ENCODE measurements around the gene PRDM2. TPM values are rescaled to one million over a fixed set of nuclear protein-coding genes. Genes with fewer than 3 reads are reported as not detected.

The PRDM2 gene
- polyA plus RNA-seq, 6 donors from 2014 or later = 18.4 to 49.1 (median 35.3) TPM

DNA sequence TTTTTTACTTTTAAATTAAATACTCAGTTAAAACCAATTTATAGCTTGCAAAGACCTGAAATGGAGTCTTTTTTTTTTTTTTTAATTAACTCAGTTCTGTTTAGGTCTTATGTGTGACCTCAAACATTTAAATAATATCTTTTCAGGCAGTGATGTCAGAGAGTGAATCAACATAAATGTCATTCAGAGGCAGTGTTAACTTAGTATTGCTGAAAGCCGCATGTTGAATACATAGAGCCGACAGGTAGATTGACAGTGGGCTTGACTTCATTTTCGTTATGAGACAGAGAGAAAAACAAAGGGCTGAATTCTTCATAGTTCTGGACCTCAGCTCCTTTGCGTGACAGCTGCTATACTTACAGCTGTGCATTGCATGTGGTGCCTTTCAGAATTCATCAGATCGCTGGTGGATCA lies 51.5 kb downstream of the PRDM2 start:
- Mint-ChIP-seq H3K9me3 (no peaks in the 10 kb centered on the region), H3K36me3 (peaks cover 7 to 13% of the 10 kb centered on the region in 2 donors), H3K4me1 (peaks cover 55 to 80% (median 62%) of the 10 kb centered on the region in 3 donors), H3K27ac (peak overlapping the region in 2 of 6 donors; percentile 64 to 96), H3K4me3 (peak overlapping the region in 6 of 8 donors; percentile 24 to 98 (median 74)), H3K27me3 (no peaks in the 10 kb centered on the region)
- no peak for ATAC-seq (ENCODE audit: low read depth in 2 of 2)
- no peak for DNase-seq

DNA sequence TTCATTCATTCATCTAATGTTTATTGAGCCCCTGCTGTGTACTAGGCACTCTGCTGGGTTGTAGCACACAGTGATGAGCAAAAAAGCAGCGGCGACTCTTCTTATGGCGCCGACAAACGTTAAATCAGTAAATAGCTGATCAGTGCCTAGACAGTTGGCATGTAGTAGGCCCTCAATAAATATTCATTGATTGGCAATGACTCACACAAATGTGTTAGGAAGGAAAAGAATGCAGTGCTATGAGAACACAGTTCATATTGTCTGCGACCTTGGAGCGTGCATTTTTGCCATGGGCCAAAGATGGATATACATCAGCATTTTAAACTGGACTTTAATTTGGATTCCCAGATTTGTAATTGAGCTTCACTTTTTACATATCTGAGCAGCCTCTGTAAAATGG lies 52.0 kb downstream of the PRDM2 start:
- H3K27me3 Mint-ChIP-seq = no peaks in the 10 kb centered on the region
- H3K4me1 Mint-ChIP-seq = peaks cover 60 to 82% (median 68%) of the 10 kb centered on the region in 3 donors
- no peak for DNase-seq
- H3K9me3 Mint-ChIP-seq = no peaks in the 10 kb centered on the region
- peaks cover 7 to 13% of the 10 kb centered on the region in 2 donors for H3K36me3 Mint-ChIP-seq
- peak overlapping the region in 2 of 6 donors; percentile 42 to 71 for H3K27ac Mint-ChIP-seq
- H3K4me3 Mint-ChIP-seq = peak overlapping the region in 5 of 8 donors; percentile 6 to 98 (median 28)
- no peak for ATAC-seq (ENCODE audit: low read depth in 2 of 2)

DNA sequence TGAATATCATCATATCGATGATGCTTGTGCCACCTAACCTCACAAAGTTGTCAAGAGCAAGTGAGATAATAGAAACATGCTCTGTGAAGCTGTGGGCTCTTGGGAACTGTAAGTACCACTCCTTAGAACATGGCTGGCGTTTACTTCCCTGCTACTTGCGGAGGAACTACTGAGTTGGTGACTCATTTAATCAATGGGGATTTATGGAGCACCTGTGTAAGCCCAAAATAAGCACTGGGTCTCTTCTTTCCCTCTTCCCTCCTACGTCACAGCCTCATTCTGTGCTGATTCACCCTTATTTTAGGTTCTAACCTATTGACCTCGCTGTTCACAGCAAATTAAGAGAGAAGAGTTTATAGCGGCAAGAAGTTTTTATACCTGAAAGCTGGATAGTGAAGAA lies 52.9 kb downstream of the PRDM2 start:
- ATAC-seq (ENCODE audit: low read depth in 2 of 2) = no peak
- Mint-ChIP-seq H3K36me3 (peaks cover 7 to 13% of the 10 kb centered on the region in 2 donors), H3K27ac (peak overlapping the region in 5 of 6 donors; percentile 5 to 71 (median 60)), H3K27me3 (no peaks in the 10 kb centered on the region), H3K4me1 (peaks cover 65 to 83% (median 76%) of the 10 kb centered on the region in 3 donors), H3K9me3 (no peaks in the 10 kb centered on the region), H3K4me3 (peak overlapping the region in 4 of 8 donors; percentile 3 to 70 (median 34))
- DNase-seq = no peak

DNA sequence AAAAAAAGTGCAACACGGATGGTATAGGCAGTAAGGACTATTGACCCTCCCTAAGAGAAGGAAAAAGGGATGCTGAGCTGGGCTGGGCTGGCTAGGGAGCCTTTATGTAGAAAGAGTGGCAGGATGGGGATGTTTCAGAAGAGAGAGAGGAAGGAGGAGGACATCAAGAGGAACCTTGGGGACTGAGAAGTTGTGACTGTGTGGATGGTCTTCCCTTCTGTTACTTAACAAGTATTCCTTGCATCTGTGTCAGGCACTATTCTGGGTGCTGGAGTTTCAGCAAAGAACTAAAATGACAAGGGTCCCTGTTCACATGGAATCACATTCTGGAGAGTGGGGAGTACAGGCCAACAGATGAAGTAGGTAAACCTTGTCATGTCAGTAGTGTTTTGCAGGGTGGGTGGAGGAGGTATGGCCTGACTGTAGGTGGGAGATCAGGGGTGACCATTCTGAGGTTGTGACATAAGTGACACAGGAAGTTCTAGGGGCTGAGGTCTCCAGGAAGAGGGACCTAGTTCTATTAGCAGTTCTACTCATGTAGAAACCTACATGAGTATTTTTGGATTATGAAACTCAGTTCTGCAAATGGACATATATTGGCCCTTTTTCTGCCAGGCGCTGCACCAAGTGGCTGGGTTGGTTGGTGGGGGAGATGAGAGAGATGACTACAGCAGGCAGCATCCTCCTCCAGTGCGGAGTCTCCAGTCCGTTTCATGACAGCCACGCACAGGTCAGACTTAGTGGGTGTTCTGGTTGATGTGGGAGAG lies 53.8 kb downstream of the PRDM2 start:
- DNase-seq = no peak
- Mint-ChIP-seq H3K36me3 (peaks cover 7 to 13% of the 10 kb centered on the region in 2 donors), H3K4me3 (peak overlapping the region; percentile 9 to 84 (median 44)), H3K27me3 (no peaks in the 10 kb centered on the region), H3K9me3 (no peaks in the 10 kb centered on the region), H3K27ac (peak overlapping the region; percentile 25 to 71 (median 64)), H3K4me1 (peaks cover 60 to 79% (median 72%) of the 10 kb centered on the region in 3 donors)
- ATAC-seq (ENCODE audit: low read depth in 2 of 2) = no peak

DNA sequence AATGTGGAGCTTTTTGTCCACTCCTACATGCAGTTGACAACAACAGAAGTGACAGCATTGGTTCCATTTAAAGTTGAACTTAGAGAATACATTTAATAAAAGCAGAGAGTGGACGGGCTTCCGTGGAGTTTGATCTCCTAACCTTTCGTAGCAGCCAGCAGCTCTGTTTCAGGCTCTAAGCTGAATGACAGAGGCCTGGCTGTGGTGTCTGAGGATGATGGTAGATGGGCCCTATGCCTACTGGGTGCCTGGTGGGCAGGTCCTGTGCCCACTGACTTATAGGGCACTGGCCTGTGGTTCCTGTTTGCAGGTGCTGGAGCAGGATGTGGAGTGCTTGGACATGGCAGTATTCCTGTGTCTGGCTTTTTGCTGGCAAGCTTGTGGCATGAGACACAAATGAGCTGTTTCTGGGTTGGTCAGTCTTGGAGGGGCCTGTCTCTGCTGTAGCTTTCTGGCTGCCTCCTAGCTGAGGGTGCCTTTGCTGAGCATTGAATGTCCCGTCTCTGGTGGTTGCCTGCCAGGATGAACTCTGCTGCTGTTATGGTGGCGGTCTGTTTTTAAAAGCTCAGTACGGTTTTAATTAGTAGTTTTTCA lies 54.6 kb downstream of the PRDM2 start:
- Mint-ChIP-seq H3K4me1 (peaks cover 61 to 86% (median 78%) of the 10 kb centered on the region in 3 donors), H3K9me3 (no peaks in the 10 kb centered on the region), H3K4me3 (peak overlapping the region in 5 of 8 donors; percentile 33 to 67 (median 40)), H3K27ac (peak overlapping the region in 4 of 6 donors; percentile 66 to 71 (median 70)), H3K27me3 (no peaks in the 10 kb centered on the region), H3K36me3 (peaks cover 7 to 13% of the 10 kb centered on the region in 2 donors)
- no peak for ATAC-seq (ENCODE audit: low read depth in 2 of 2)
- DNase-seq = no peak

DNA sequence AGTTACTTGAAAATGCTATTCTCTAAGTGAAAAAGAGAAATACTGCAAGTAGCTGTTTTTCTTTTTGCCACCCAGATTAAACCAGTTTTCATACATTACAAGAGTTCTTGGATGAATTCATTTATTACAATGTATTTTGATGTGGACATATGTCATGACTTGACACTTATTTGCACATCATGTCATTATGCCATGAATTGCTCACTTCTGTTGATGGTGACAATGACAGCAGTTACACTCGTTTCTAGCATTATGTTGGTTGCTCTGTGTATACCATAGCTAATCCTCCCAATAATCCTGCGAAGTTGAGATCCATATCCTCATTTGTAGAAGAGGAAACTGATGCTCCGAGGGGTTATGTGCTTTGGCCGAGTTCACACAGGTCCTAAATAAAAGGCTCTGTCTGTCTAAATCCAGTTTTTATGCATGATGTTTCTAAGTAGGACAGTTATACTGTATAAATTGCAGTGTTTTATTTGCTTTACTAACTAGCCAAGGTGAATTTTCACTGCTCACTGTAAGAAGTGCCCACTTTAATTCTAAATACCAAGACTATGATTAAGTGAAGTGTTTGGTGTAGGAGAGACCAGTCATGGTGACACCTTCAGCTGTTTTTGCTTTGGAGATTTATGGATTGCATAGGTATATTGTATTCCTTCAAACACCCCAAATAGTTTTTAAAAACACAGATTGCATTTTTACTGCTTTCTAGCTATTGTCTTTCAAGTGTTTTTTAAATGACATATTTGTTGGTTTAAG lies 56.7 kb downstream of the PRDM2 start:
- H3K4me3 Mint-ChIP-seq = peak overlapping the region in 5 of 8 donors; percentile 1 to 79 (median 21)
- H3K27ac Mint-ChIP-seq = peak overlapping the region in 2 of 6 donors; percentile 21 to 30
- peaks cover 7 to 13% of the 10 kb centered on the region in 2 donors for H3K36me3 Mint-ChIP-seq
- no peaks in the 10 kb centered on the region for H3K27me3 Mint-ChIP-seq
- no peak for DNase-seq
- peaks cover 55 to 89% (median 81%) of the 10 kb centered on the region in 3 donors for H3K4me1 Mint-ChIP-seq
- ATAC-seq (ENCODE audit: low read depth in 2 of 2) = no peak
- H3K9me3 Mint-ChIP-seq = no peaks in the 10 kb centered on the region

DNA sequence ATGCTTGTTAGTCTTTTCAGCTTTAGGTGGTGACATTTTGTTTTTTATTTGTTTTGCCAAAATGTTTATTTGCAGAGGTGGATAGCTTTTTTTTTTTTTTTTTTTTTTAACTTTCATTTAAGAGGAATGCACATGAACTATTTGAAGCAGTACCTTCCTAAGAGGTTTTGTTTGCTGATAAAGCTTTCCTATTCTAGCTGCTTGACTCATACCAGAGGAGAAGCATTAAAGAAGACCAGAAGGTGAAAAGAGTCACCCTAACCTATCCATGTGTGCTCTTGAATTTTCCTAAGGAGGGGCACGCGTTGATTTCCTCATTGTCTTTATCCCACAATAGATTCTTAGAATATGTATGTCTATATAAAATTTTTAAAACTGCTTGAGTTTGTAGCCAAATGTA lies 57.7 kb downstream of the PRDM2 start:
- Mint-ChIP-seq H3K27me3 (no peaks in the 10 kb centered on the region), H3K4me3 (peak overlapping the region in 4 of 8 donors; percentile 21 to 61 (median 43)), H3K9me3 (no peaks in the 10 kb centered on the region), H3K27ac (peak overlapping the region in 2 of 6 donors; percentile 29 to 62), H3K36me3 (peaks cover 7 to 10% of the 10 kb centered on the region in 2 donors), H3K4me1 (peaks cover 54 to 89% (median 81%) of the 10 kb centered on the region in 3 donors)
- ATAC-seq (ENCODE audit: low read depth in 2 of 2) (no peak), DNase-seq (no peak)

DNA sequence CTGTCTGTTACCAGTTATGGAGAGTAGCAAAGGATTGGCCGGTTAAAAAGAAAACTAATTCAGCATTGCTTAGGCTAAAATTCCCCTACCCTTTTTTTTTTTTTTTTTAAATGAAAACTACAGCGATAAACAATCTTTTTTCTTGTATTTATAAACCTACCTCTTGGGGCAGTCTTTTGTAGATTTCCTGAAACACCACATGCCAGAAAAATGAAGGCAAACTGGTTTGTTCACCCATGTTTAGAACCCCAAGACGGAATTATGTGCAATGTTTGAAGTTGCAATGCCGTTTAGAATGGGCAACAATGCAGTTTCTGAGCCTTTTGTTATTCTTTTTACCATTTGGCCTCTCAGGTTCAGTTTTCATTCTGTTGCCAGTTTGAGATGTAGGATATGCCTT lies 59.1 kb downstream of the PRDM2 start:
- H3K9me3 Mint-ChIP-seq = no peaks in the 10 kb centered on the region
- peak; percentile 34 for ATAC-seq (ENCODE audit: low read depth in 2 of 2)
- H3K27ac Mint-ChIP-seq = peak overlapping the region in 1 of 6 donors; percentile 62
- peaks cover 0 to 6% of the 10 kb centered on the region in 2 donors for H3K36me3 Mint-ChIP-seq
- H3K4me1 Mint-ChIP-seq = peaks cover 52 to 89% (median 81%) of the 10 kb centered on the region in 3 donors
- H3K27me3 Mint-ChIP-seq = no peaks in the 10 kb centered on the region
- DNase-seq = no peak
- no peak overlapping the region for H3K4me3 Mint-ChIP-seq

DNA sequence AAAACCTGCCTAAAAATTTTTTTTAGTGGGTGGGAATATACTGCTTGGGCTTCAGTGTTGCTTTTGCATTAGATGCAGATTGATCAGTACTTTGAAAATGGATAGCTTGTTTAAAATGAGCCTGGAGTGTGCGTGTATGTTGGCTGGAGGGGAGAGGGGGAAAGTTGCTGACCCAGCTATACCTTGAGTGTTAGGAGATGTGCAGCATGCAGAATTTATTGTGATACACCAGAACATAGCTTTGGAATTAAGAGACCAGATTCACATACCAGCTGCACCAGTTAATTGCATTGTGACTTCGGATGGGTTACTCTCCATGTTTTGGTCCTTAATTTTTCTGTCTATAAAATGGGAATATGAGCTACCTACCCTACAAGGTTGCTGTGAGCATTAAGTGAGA lies 60.4 kb downstream of the PRDM2 start:
- H3K4me3 Mint-ChIP-seq = peak overlapping the region in 2 of 8 donors; percentile 21 to 34
- peaks cover 0 to 7% of the 10 kb centered on the region in 2 donors for H3K36me3 Mint-ChIP-seq
- H3K27me3 Mint-ChIP-seq = no peaks in the 10 kb centered on the region
- peaks cover 51 to 89% (median 81%) of the 10 kb centered on the region in 3 donors for H3K4me1 Mint-ChIP-seq
- H3K27ac Mint-ChIP-seq = peak overlapping the region in 3 of 6 donors; percentile 15 to 52 (median 24)
- H3K9me3 Mint-ChIP-seq = peaks cover 0 to 1% (median 0%) of the 10 kb centered on the region in 7 donors
- ATAC-seq (ENCODE audit: low read depth in 2 of 2) (no peak), DNase-seq (no peak)

DNA sequence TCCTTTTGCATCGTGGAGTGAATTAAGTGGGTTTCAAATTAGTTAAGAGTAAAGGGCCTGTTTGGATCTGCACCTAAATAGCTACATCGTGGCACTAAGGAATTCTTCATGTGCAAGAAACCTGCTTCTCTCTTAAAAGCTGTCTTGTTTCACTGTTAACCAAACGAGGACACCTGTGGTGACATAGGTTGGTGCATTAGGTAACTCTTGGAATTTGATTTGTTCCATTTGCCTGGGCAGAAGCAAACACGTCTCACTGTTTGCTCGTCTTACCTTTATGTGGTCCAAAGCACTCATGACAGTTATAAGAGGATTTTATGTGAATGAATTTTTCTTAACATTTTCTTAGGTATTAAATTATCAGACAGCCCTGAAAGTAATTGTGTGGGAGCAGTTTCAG lies 60.9 kb downstream of the PRDM2 start:
- H3K36me3 Mint-ChIP-seq = peaks cover 0 to 9% of the 10 kb centered on the region in 2 donors
- peak overlapping the region in 1 of 6 donors; percentile 88 for H3K27ac Mint-ChIP-seq
- H3K27me3 Mint-ChIP-seq = no peaks in the 10 kb centered on the region
- peaks cover 0 to 1% (median 0%) of the 10 kb centered on the region in 7 donors for H3K9me3 Mint-ChIP-seq
- no peak for ATAC-seq (ENCODE audit: low read depth in 2 of 2)
- peaks cover 54 to 90% (median 84%) of the 10 kb centered on the region in 3 donors for H3K4me1 Mint-ChIP-seq
- no peak for DNase-seq
- no peak overlapping the region for H3K4me3 Mint-ChIP-seq

DNA sequence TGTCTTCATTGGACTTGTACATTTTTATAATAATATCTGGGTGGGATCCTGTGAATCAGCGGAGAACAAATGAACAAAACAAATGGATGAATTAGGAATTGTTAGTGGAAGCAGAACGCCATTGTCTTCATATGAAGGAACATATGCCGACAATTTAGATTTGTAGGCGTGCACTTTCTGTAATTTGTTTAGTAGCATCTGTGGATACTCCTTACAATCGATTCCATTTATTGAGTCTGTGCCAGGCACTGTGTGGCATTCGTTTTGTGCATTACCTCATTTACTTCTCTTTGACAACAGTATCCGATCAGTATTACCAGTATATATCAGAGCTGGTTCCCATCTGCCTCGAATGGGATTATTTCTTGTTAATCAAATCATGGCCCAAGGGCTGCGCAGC lies 61.9 kb downstream of the PRDM2 start:
- H3K4me3 Mint-ChIP-seq = peak overlapping the region in 1 of 8 donors; percentile 10
- ATAC-seq (ENCODE audit: low read depth in 2 of 2) = no peak

DNA sequence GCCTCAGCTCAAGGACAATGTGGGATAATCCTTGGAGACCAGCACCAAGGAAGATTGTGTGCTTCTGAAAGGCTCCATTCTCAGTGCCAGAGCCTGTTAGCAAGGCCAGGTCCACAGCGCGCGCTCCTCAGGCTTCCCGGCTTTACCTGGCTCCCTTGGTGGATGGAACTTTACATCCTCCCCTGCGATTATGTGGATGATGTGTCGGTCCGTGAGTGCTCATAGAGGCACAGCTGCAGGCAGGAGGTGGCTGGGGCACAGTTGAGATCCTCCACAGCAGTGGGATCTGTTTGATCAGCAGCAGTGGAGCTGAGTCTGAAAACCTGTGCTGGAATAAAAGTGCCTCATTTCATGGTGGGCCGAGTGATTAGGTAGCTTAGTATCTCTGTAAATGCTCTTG lies 62.7 kb downstream of the PRDM2 start:
- no peak for DNase-seq
- no peak for ATAC-seq (ENCODE audit: low read depth in 2 of 2)

More for the DNA sequence above, 61.9 kb downstream of the PRDM2 start:
- Mint-ChIP-seq H3K4me1 (peaks cover 55 to 90% (median 85%) of the 10 kb centered on the region in 3 donors), H3K27ac (peak overlapping the region in 2 of 6 donors; percentile 70 to 88), H3K9me3 (peaks cover 0 to 1% (median 0%) of the 10 kb centered on the region in 7 donors), H3K36me3 (peaks cover 0 to 15% of the 10 kb centered on the region in 2 donors), H3K27me3 (no peaks in the 10 kb centered on the region)
- no peak for DNase-seq

DNA sequence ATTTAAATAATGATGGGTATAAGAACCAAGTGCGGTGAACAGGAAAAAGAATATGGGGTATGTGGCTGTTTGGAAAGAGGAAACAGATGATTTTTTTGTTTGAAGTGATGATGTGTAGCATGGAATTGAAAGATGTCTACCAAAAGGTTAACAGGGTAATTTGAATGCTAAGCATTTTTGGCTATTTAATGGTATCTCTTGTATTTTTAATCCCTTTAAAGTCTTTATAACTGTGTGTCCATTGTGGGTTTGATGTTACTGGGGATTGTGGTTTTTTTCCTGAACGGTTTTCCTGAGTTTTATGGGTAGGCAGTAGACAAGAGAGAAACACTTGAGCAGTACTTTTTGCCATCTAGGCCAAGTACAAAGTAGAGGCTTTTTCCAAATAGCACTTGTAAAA lies 63.2 kb downstream of the PRDM2 start:
- Mint-ChIP-seq H3K4me3 (peak overlapping the region in 4 of 8 donors; percentile 6 to 62 (median 51)), H3K27me3 (no peaks in the 10 kb centered on the region), H3K36me3 (peaks cover 0 to 15% of the 10 kb centered on the region in 2 donors), H3K9me3 (peaks cover 0 to 1% (median 0%) of the 10 kb centered on the region in 7 donors), H3K27ac (peak overlapping the region; percentile 54 to 88 (median 76)), H3K4me1 (peaks cover 49 to 91% (median 73%) of the 10 kb centered on the region in 3 donors)
- ATAC-seq (ENCODE audit: low read depth in 2 of 2) (no peak), DNase-seq (no peak)

More for the DNA sequence above, 62.7 kb downstream of the PRDM2 start:
- Mint-ChIP-seq H3K27me3 (no peaks in the 10 kb centered on the region), H3K36me3 (peaks cover 0 to 15% of the 10 kb centered on the region in 2 donors), H3K4me1 (peaks cover 51 to 94% (median 78%) of the 10 kb centered on the region in 3 donors), H3K27ac (peak overlapping the region in 4 of 6 donors; percentile 57 to 88 (median 76)), H3K4me3 (peak overlapping the region in 5 of 8 donors; percentile 6 to 62 (median 41)), H3K9me3 (peaks cover 0 to 1% (median 0%) of the 10 kb centered on the region in 7 donors)
